Liver (tissue), 9 donors: ENCODE results near the gene OPTN. TPM values are rescaled to one million over a fixed set of nuclear protein-coding genes. Genes with fewer than 3 reads are reported as not detected.

Experiments used
- DNase-seq: peaks from one replicate; pipeline ENCODE4 v3.0.0-alpha.2; 2017; ENCODE audit warnings: low spot score
- H3K27ac ChIP-seq, 2 donors: one replicate each; pipeline ENCODE4 v1.7.0; 2013; ENCODE audit warnings: inconsistent platforms in 2 of 2, low read length in 2 of 2, control low read depth in 1 of 2, low read depth in 1 of 2, mild to moderate bottlenecking in 1 of 2
- H3K27me3 ChIP-seq, 4 donors: one replicate each; pipeline versions ENCODE4 v1.6.1 to v1.7.0; 2013; ENCODE audit warnings: low read length in 3 of 4, inconsistent platforms in 1 of 4, mild to moderate bottlenecking in 1 of 4, moderate library complexity in 1 of 4; ENCODE audit not compliant: control insufficient read depth in 4 of 4, insufficient read depth in 4 of 4
- H3K36me3 ChIP-seq, 4 donors: one replicate each; pipeline versions ENCODE4 v1.6.1 to v1.7.0; 2013; ENCODE audit warnings: low read length in 3 of 4, mild to moderate bottlenecking in 3 of 4, low read depth in 1 of 4, moderate library complexity in 1 of 4; ENCODE audit not compliant: control insufficient read depth in 4 of 4, insufficient read depth in 3 of 4
- H3K4me1 ChIP-seq, 4 donors: one replicate each; pipeline versions ENCODE4 v1.6.1 to v1.7.0; 2013; ENCODE audit warnings: low read length in 3 of 4, mild to moderate bottlenecking in 3 of 4, moderate library complexity in 1 of 4; ENCODE audit not compliant: control insufficient read depth in 4 of 4, insufficient read depth in 4 of 4
- H3K4me3 ChIP-seq, 3 donors: one replicate each; pipeline versions ENCODE4 v1.6.1 to v1.7.0; 2013; ENCODE audit warnings: low read length in 3 of 3, control low read depth in 1 of 3, low read depth in 1 of 3, mild to moderate bottlenecking in 1 of 3
- H3K9ac ChIP-seq, 2 donors: one replicate each; pipeline ENCODE4 v1.7.0; 2013; ENCODE audit warnings: low read length in 2 of 2, mild to moderate bottlenecking in 2 of 2, moderate library complexity in 2 of 2, control low read depth in 1 of 2, low read depth in 1 of 2
- H3K9me3 ChIP-seq, 4 donors: one replicate each; pipeline versions ENCODE4 v1.6.1 to v1.7.0; 2013; ENCODE audit warnings: low read length in 3 of 4; ENCODE audit not compliant: control insufficient read depth in 4 of 4
- EGR1 ChIP-seq, 2 donors: IDR thresholded peaks; 2 replicates each; pipeline ENCODE4 v1.6.1; 2016 to 2018; ENCODE audit warnings: antibody characterized with exemption in 2 of 2, low read depth in 2 of 2
- FOXA1 ChIP-seq: IDR thresholded peaks from 2 replicates; pipeline ENCODE4 v1.6.1; 2016; ENCODE audit warnings: antibody characterized with exemption
- FOXA2 ChIP-seq: IDR thresholded peaks from 2 replicates; pipeline ENCODE4 v1.6.1; 2016; ENCODE audit warnings: antibody characterized with exemption
- GABPA ChIP-seq, 2 donors: IDR thresholded peaks in 1 of 2; conservative IDR thresholded peaks in 1 of 2; 2 replicates each; pipeline ENCODE4 v1.6.1; 2016; ENCODE audit warnings: antibody characterized with exemption in 2 of 2, mild to moderate bottlenecking in 1 of 2, moderate library complexity in 1 of 2
- HNF4A ChIP-seq, 2 donors: conservative IDR thresholded peaks; 2 replicates each; pipeline ENCODE4 v1.6.1; 2016; ENCODE audit warnings: antibody characterized with exemption in 2 of 2, mild to moderate bottlenecking in 2 of 2
- HNF4G ChIP-seq: IDR thresholded peaks from 2 replicates; pipeline ENCODE4 v1.6.1; 2016; ENCODE audit warnings: antibody characterized with exemption
- JUND ChIP-seq, 2 donors: IDR thresholded peaks; 2 replicates each; pipeline ENCODE4 v1.6.1; 2016; ENCODE audit warnings: antibody characterized with exemption in 2 of 2
- NR2F2 ChIP-seq: IDR thresholded peaks from 2 replicates; pipeline ENCODE4 v1.6.1; 2016; ENCODE audit warnings: antibody characterized with exemption
- RAD21 ChIP-seq, 2 donors: IDR thresholded peaks; 2 replicates each; pipeline ENCODE4 v1.6.1; 2016; ENCODE audit warnings: antibody characterized with exemption in 2 of 2, mild to moderate bottlenecking in 2 of 2
- RXRA ChIP-seq, 2 donors: IDR thresholded peaks; 2 replicates each; pipeline ENCODE4 v1.6.1; 2017 to 2018; ENCODE audit warnings: antibody characterized with exemption in 2 of 2, mild to moderate bottlenecking in 1 of 2
- SP1 ChIP-seq: IDR thresholded peaks from 2 replicates; pipeline ENCODE4 v1.6.1; 2018; ENCODE audit warnings: antibody characterized with exemption, mild to moderate bottlenecking
- TAF1 ChIP-seq: conservative IDR thresholded peaks from 2 replicates; pipeline ENCODE4 v1.6.1; 2016; ENCODE audit warnings: antibody characterized with exemption, mild to moderate bottlenecking
- YY1 ChIP-seq: IDR thresholded peaks from 2 replicates; pipeline ENCODE4 v1.6.1; 2016; ENCODE audit warnings: antibody characterized with exemption, mild to moderate bottlenecking
- WGBS: extraction: QIAGEN DNeasy Blood & Tissue Kit; methylation state at CpG from one replicate; pipeline ENCODE4 v1.1.7; 2013; 5-methylcytosine and 5-hydroxymethylcytosine counted together
- polyA plus RNA-seq, 2 donors: library from polyadenylated mRNA; stranded (reverse) in 1 of 2; unstranded in 1 of 2; fragments of 200-250 nt in 1 of 2; fragments of >200 nt in 1 of 2; fragmentation: Nextera tagmentation in 1 of 2; extraction: Ambion mirVana in 1 of 2; gene quantifications; one replicate each; pipeline versions ENCODE4 v1.2.1 to v1.2.3, GENCODE V29; 2013 to 2015
- total RNA-seq, 2 donors: library from RNA; depleted of rRNA; stranded (reverse); fragments of >200 nt; gene quantifications; one replicate each; pipeline ENCODE4 v1.2.3, GENCODE V29; 2014
- TF ChIP-seq, protein P1 (sequence below): IDR thresholded peaks from 2 replicates; pipeline ENCODE4 v1.6.1; 2016; ENCODE audit warnings: antibody characterized with exemption, mild to moderate bottlenecking
- TF ChIP-seq, protein P2 (sequence below): fragments of 150-350 bp; IDR thresholded peaks from 2 replicates; pipeline ENCODE4 v1.5.1; 2017; ENCODE audit warnings: improper control_type of control experiment, low read depth, low read length; ENCODE audit not compliant: missing input control
- TF ChIP-seq, protein P3 (sequence below): IDR thresholded peaks from 2 replicates; pipeline ENCODE4 v1.6.1; 2016; ENCODE audit warnings: antibody characterized with exemption
- TF ChIP-seq, protein P4 (sequence below): IDR thresholded peaks from 2 replicates; pipeline ENCODE4 v1.6.1; 2016; ENCODE audit warnings: antibody characterized with exemption
- donor health status: healthy.
- donor health status: healthy.
- donor health status: healthy.
- donor health status: healthy.
- donor health status: healthy.

OPTN gene
- total and polyA plus RNA-seq, 4 donors: 21.5 to 42.0 (median 34.2) TPM

DNA sequence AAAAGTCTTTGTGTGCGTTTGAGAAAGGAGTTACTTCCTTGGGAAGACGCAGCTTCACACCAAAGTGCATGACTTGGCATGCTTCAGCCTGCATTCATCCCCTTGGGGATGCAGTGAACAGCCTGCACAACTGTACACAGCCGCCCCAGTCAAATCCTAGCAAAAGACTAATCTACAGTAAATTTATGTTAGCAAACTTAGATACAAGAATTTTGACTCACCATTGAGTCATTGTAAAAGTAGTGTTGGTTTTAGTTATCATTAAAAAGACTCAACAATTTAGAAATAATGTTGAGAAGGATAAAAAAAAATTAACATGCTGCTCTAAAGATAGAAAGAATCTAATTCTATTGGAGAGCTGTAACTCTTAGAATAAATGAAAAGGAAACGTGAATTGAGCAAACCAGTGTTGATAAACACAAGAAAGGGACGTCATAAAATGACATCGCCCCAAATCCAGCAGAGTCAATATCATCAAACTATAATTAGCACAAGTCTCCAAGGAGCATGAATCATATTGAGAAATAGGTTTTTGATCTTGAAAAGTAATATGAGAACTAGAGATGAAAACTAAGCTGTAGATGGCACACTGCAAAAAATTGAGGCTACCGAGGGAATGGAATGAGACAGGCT, 11.9 kb upstream of the OPTN start:
- no peak overlapping the region for H3K27ac ChIP-seq
- no peaks in the 10 kb centered on the region for H3K36me3 ChIP-seq
- peaks cover 0 to 23% (median 17%) of the 10 kb centered on the region in 4 donors for H3K4me1 ChIP-seq
- no peak for DNase-seq
- H3K27me3 ChIP-seq: no peaks in the 10 kb centered on the region
- no peak overlapping the region for H3K4me3 ChIP-seq
- 63% methylated on average over 7 of the region's 7 CpGs for WGBS
- no peak for TF ChIP-seq GABPA (IDR thresholded peaks at IDR 0.05 in 1 of 2, conservative IDR thresholded peaks at IDR 0.05 in 1 of 2)
- TF ChIP-seq, protein P1, sequence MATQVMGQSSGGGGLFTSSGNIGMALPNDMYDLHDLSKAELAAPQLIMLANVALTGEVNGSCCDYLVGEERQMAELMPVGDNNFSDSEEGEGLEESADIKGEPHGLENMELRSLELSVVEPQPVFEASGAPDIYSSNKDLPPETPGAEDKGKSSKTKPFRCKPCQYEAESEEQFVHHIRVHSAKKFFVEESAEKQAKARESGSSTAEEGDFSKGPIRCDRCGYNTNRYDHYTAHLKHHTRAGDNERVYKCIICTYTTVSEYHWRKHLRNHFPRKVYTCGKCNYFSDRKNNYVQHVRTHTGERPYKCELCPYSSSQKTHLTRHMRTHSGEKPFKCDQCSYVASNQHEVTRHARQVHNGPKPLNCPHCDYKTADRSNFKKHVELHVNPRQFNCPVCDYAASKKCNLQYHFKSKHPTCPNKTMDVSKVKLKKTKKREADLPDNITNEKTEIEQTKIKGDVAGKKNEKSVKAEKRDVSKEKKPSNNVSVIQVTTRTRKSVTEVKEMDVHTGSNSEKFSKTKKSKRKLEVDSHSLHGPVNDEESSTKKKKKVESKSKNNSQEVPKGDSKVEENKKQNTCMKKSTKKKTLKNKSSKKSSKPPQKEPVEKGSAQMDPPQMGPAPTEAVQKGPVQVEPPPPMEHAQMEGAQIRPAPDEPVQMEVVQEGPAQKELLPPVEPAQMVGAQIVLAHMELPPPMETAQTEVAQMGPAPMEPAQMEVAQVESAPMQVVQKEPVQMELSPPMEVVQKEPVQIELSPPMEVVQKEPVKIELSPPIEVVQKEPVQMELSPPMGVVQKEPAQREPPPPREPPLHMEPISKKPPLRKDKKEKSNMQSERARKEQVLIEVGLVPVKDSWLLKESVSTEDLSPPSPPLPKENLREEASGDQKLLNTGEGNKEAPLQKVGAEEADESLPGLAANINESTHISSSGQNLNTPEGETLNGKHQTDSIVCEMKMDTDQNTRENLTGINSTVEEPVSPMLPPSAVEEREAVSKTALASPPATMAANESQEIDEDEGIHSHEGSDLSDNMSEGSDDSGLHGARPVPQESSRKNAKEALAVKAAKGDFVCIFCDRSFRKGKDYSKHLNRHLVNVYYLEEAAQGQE: no peak
- no peak overlapping the region for H3K9ac ChIP-seq
- peaks cover 0 to 8% (median 5%) of the 10 kb centered on the region in 4 donors for H3K9me3 ChIP-seq

DNA sequence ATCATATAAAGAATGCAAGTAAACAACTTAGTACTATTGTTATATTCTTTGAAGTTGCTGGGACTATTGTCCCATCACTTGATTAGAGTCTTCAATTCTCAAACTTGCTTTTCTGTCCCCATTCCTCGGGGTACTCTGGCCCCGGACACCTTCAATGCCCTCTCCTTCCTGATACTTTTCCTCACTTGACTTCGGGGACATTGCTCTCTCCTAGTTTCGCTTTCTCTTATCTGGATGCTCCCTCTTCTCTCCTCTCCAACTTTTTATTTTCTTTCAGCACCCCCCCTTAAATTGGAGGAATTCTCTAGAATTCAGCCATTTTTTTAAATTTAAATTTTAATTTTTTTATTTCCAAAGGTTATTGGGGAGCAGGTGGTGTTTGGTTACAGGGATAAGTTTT, 10.6 kb upstream of the OPTN start:
- Histone ChIP-seq H3K4me1 (peaks cover 0 to 23% (median 17%) of the 10 kb centered on the region in 4 donors), H3K27me3 (no peaks in the 10 kb centered on the region), H3K27ac (no peak overlapping the region), H3K9ac (no peak overlapping the region), H3K4me3 (no peak overlapping the region), H3K9me3 (peaks cover 0 to 6% (median 4%) of the 10 kb centered on the region in 4 donors), H3K36me3 (no peaks in the 10 kb centered on the region)
- TF ChIP-seq RXRA (IDR thresholded peaks at IDR 0.05) (peak; percentile 52 to 56), YY1 (no peak)
- no peak for DNase-seq
- 33% methylated on average over 4 of the region's 4 CpGs for WGBS

DNA sequence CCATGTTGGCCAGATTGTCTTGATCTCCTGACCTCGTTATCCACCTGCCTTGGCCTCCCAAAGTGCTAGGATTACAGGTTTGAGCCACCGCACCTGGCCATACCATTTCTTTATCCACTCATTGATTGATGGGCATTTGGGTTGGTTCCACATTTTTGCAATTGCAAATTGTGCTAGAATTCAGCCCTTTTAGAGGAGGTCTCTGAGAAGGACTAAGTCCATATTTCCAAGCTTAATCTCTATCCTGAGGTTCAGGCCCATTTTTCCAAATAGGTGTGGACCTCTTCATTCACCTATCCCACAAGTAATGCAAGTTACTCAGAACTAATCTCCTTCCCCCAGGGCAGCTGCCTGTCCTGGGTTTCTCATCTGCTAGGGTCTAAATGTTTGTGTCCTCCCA, 9.7 kb upstream of the OPTN start:
- H3K36me3 ChIP-seq: no peaks in the 10 kb centered on the region
- no peaks in the 10 kb centered on the region for H3K27me3 ChIP-seq
- peaks cover 0 to 23% (median 17%) of the 10 kb centered on the region in 4 donors for H3K4me1 ChIP-seq
- no peak overlapping the region for H3K4me3 ChIP-seq
- no peak overlapping the region for H3K9ac ChIP-seq
- WGBS: 53% methylated on average over 2 of the region's 2 CpGs
- H3K27ac ChIP-seq: no peak overlapping the region
- no peak for DNase-seq
- H3K9me3 ChIP-seq: peaks cover 0 to 2% (median 0%) of the 10 kb centered on the region in 4 donors
- no peak for TF ChIP-seq FOXA2
- no peak for TF ChIP-seq NR2F2
- no peak for TF ChIP-seq TAF1
- no peak for TF ChIP-seq YY1
- TF ChIP-seq, protein P1: no peak
- TF ChIP-seq RXRA (IDR thresholded peaks at IDR 0.05): peak in 1 of 2 donors; percentile 27
- peak; percentile 61 to 66 for TF ChIP-seq HNF4A (conservative IDR thresholded peaks at IDR 0.05)
- TF ChIP-seq EGR1 (IDR thresholded peaks at IDR 0.05; ENCODE audit: low read depth in 2 of 2): no peak
- no peak for TF ChIP-seq FOXA1
- TF ChIP-seq, protein P2, sequence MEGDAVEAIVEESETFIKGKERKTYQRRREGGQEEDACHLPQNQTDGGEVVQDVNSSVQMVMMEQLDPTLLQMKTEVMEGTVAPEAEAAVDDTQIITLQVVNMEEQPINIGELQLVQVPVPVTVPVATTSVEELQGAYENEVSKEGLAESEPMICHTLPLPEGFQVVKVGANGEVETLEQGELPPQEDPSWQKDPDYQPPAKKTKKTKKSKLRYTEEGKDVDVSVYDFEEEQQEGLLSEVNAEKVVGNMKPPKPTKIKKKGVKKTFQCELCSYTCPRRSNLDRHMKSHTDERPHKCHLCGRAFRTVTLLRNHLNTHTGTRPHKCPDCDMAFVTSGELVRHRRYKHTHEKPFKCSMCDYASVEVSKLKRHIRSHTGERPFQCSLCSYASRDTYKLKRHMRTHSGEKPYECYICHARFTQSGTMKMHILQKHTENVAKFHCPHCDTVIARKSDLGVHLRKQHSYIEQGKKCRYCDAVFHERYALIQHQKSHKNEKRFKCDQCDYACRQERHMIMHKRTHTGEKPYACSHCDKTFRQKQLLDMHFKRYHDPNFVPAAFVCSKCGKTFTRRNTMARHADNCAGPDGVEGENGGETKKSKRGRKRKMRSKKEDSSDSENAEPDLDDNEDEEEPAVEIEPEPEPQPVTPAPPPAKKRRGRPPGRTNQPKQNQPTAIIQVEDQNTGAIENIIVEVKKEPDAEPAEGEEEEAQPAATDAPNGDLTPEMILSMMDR: no peak
- peak; percentile 35 for TF ChIP-seq HNF4G
- no peak for TF ChIP-seq JUND (IDR thresholded peaks at IDR 0.05)
- TF ChIP-seq RAD21 (IDR thresholded peaks at IDR 0.05): no peak
- TF ChIP-seq, protein P3, sequence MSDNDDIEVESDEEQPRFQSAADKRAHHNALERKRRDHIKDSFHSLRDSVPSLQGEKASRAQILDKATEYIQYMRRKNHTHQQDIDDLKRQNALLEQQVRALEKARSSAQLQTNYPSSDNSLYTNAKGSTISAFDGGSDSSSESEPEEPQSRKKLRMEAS: no peak
- TF ChIP-seq, protein P4, sequence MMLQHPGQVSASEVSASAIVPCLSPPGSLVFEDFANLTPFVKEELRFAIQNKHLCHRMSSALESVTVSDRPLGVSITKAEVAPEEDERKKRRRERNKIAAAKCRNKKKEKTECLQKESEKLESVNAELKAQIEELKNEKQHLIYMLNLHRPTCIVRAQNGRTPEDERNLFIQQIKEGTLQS: no peak
- peak; percentile 44 for TF ChIP-seq SP1
